Measurements from ENCODE around the gene PROX1.

- TF ChIP-seq POLR2A (IDR thresholded peaks at IDR 0.05) (no peak), CTCF (IDR thresholded peaks at IDR 0.05) (no peak), EP300 (IDR thresholded peaks at IDR 0.05) (no peak)
These were observed 27.0 kb downstream of the PROX1 start for GRCh38 chr1:214014730-214015129.
